MM.1S (cell line): ENCODE data around the gene DAAM2.

ENCODE experiments used
- DNase-seq: peaks from one replicate; pipeline ENCODE4 v3.0.0-alpha.2; 2015
- H2AFZ ChIP-seq: fragments of 300-600 bp; sonication (generic); 2 replicates; pipeline ENCODE4 v1.6.0; 2016; ENCODE audit warnings: antibody characterized with exemption, low read length
- H3F3A ChIP-seq: fragments of 300-600 bp; sonication (generic); 2 replicates; pipeline ENCODE4 v1.6.1; 2016; ENCODE audit warnings: mild to moderate bottlenecking, antibody characterized with exemption, low read length, moderate library complexity, mixed read lengths; ENCODE audit not compliant: insufficient read depth
- H3K27ac ChIP-seq: fragments of 300-600 bp; sonication (generic); 2 replicates; pipeline ENCODE4 v1.5.1; 2016; ENCODE audit warnings: mild to moderate bottlenecking, low read length
- H3K27me3 ChIP-seq: fragments of 300-600 bp; sonication (generic); replicated peaks from 2 replicates; pipeline ENCODE4 v1.6.0; 2016; ENCODE audit warnings: low read length; ENCODE audit not compliant: insufficient read depth
- H3K36me3 ChIP-seq: fragments of 300-600 bp; sonication (generic); replicated peaks from 2 replicates; pipeline ENCODE4 v1.6.1; 2016; ENCODE audit warnings: mild to moderate bottlenecking, low read length, mixed read lengths; ENCODE audit not compliant: insufficient read depth
- H3K4me1 ChIP-seq: fragments of 300-600 bp; sonication (generic); 2 replicates; pipeline ENCODE4 v1.6.1; 2016; ENCODE audit warnings: low read length, mixed read lengths
- H3K4me2 ChIP-seq: fragments of 300-600 bp; sonication (generic); 2 replicates; pipeline ENCODE4 v1.6.0; 2016; ENCODE audit warnings: low read depth, low read length
- H3K4me3 ChIP-seq: fragments of 300-600 bp; sonication (generic); 2 replicates; pipeline ENCODE4 v1.5.1; 2016; ENCODE audit warnings: low read length, mixed read lengths
- H3K79me2 ChIP-seq: fragments of 300-600 bp; sonication (generic); 2 replicates; pipeline ENCODE4 v1.6.1; 2016; ENCODE audit warnings: mixed run types, low read length, mixed read lengths
- H3K9ac ChIP-seq: fragments of 300-600 bp; sonication (generic); 2 replicates; pipeline ENCODE4 v1.6.1; 2016; ENCODE audit warnings: low read length, mixed read lengths
- H3K9me2 ChIP-seq: fragments of 300-600 bp; sonication (generic); replicated peaks from 2 replicates; pipeline ENCODE4 v1.6.1; 2016; ENCODE audit warnings: mild to moderate bottlenecking, low read length, mixed read lengths; ENCODE audit not compliant: insufficient read depth
- H3K9me3 ChIP-seq: fragments of 300-600 bp; sonication (generic); replicated peaks from 2 replicates; pipeline ENCODE4 v1.6.1; 2016; ENCODE audit warnings: mild to moderate bottlenecking, low read length, mixed read lengths; ENCODE audit not compliant: insufficient read depth
- H4K20me1 ChIP-seq: fragments of 300-600 bp; sonication (generic); 2 replicates; pipeline ENCODE4 v1.6.1; 2016; ENCODE audit warnings: mild to moderate bottlenecking, low read length, moderate library complexity, mixed read lengths; ENCODE audit not compliant: insufficient read depth
- CTCF ChIP-seq: fragments of 300-600 bp; sonication (generic); IDR thresholded peaks from 2 replicates; pipeline ENCODE4 v1.5.1; 2016; ENCODE audit warnings: antibody characterized with exemption, low read length, mixed read lengths
- EZH2 ChIP-seq: fragments of 300-600 bp; sonication (generic); optimal IDR thresholded peaks from 2 replicates; pipeline ENCODE3; 2017; ENCODE audit warnings: low read depth, mild to moderate bottlenecking, antibody characterized with exemption, low read length, mixed read lengths
- EZH2phosphoT487 ChIP-seq: fragments of 300-600 bp; sonication (generic); IDR thresholded peaks from 2 replicates; pipeline ENCODE4 v1.6.1; 2018; ENCODE audit warnings: antibody characterized with exemption, low read length

Gene DAAM2

GRCh38 chr6:39791311-39791710 is 865 bp upstream of the DAAM2 start:
- no peak overlapping the region for H3K27ac ChIP-seq
- H3K9me3 ChIP-seq, result no peaks in the 10 kb centered on the region
- no peaks in the 10 kb centered on the region for H3K27me3 ChIP-seq
- TF ChIP-seq EZH2 (no peak), EZH2phosphoT487 (no peak), CTCF (no peak)
- no peaks in the 10 kb centered on the region for H3K4me1 ChIP-seq
- no peak overlapping the region for H2AFZ ChIP-seq
- no peak overlapping the region for H3K9ac ChIP-seq
- no peak overlapping the region for H3K4me3 ChIP-seq
- no peaks in the 10 kb centered on the region for H3K79me2 ChIP-seq
- H3F3A ChIP-seq, result no peaks in the 10 kb centered on the region
- H3K9me2 ChIP-seq, result no peaks in the 10 kb centered on the region
- H4K20me1 ChIP-seq, result no peaks in the 10 kb centered on the region
- DNase-seq, result no peak
- H3K36me3 ChIP-seq, result no peaks in the 10 kb centered on the region
- no peak overlapping the region for H3K4me2 ChIP-seq

GRCh38 chr6:39792540-39793450 is 619 bp downstream of the DAAM2 start:
- no peaks in the 10 kb centered on the region for H3F3A ChIP-seq
- no peaks in the 10 kb centered on the region for H3K79me2 ChIP-seq
- no peak overlapping the region for H3K4me3 ChIP-seq
- no peak for DNase-seq
- no peaks in the 10 kb centered on the region for H3K4me1 ChIP-seq
- H3K9ac ChIP-seq, result no peak overlapping the region
- H3K9me3 ChIP-seq, result no peaks in the 10 kb centered on the region
- no peak for TF ChIP-seq EZH2phosphoT487
- no peak for TF ChIP-seq CTCF
- no peak for TF ChIP-seq EZH2
- no peaks in the 10 kb centered on the region for H4K20me1 ChIP-seq
- no peak overlapping the region for H3K27ac ChIP-seq
- H3K9me2 ChIP-seq, result no peaks in the 10 kb centered on the region
- H3K4me2 ChIP-seq, result no peak overlapping the region
- H2AFZ ChIP-seq, result no peak overlapping the region
- no peaks in the 10 kb centered on the region for H3K36me3 ChIP-seq
- no peaks in the 10 kb centered on the region for H3K27me3 ChIP-seq

- DNase-seq, result no peak
- Histone ChIP-seq H4K20me1 (no peaks in the 10 kb centered on the region), H3K4me1 (no peaks in the 10 kb centered on the region), H3K79me2 (no peaks in the 10 kb centered on the region), H3K27me3 (no peaks in the 10 kb centered on the region), H3K9me3 (no peaks in the 10 kb centered on the region), H3K27ac (no peak overlapping the region), H3K9me2 (no peaks in the 10 kb centered on the region), H2AFZ (no peak overlapping the region), H3K4me2 (no peak overlapping the region), H3K4me3 (no peak overlapping the region), H3K9ac (no peak overlapping the region), H3F3A (no peaks in the 10 kb centered on the region), H3K36me3 (no peaks in the 10 kb centered on the region)
- TF ChIP-seq EZH2 (no peak), CTCF (no peak), EZH2phosphoT487 (no peak)
Measured at GRCh38 chr6:39793516-39793915, 1.3 kb downstream of the DAAM2 start.
